RWPE1 (cell line): ENCODE results near the gene THTPA.

Source experiments
- CTCF ChIA-PET: fragments of 350-600 bp; sonication (Branson Sonifier 250); formaldehyde crosslinking; extraction: SDS; loops from one replicate; lab custom pipeline; 2021; lab: Yijun Ruan, JAX
- POLR2A ChIA-PET: fragments of 400-600 bp; formaldehyde crosslinking; extraction: SDS; loops from one replicate; lab custom pipeline; 2020; ENCODE audit warnings: antibody characterized with exemption; ENCODE audit not compliant: low non-redundant PET; lab: Yijun Ruan, JAX
- DNase-seq: peaks from one replicate; pipeline ENCODE4 v3.0.0; 2012; ENCODE audit warnings: low spot score
- H3K27ac ChIP-seq: fragments of 450-650 bp; 2 replicates; pipeline ENCODE4 v1.5.1; 2017
- CTCF ChIP-seq: fragments of 450-650 bp; conservative IDR thresholded peaks from 2 replicates; pipeline ENCODE4 v1.5.1; 2017; ENCODE audit warnings: low read depth, mild to moderate bottlenecking

THTPA gene

DNA sequence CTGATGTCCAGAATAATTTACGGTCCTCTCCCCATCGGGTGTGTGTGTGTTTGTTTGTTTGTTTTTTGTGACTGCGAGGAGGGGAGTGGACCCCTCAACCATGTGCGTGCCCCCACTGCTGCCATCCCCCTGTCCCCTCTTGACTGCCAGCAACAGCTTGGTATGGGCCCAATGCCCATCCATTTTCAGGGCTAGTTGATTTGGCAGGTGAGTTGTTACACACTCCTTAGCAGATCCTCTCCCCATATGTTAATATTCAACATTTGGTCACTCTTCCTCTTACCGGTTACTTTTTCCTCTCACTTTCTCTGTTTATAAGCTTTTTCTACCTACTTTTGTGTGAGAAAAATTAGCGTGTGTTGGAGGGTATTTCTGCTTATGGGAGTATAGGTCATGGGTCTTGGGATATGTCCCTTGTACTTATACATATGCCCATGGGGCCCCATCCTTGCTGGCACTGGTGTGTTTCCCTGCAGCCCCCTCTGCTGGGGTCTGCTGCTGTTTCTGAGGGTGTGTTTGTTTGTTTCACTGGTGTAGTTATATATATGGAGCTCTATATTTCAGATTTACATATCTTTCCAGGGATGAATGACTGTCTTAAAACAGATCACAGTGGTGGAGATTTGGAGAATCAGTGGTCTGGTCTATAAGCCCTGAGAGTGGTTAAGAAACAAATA lies 38.3 kb upstream of the THTPA start:
- POLR2A ChIA-PET = no interaction called here
- CTCF ChIA-PET = no interaction called here
- no peak for TF ChIP-seq CTCF
- DNase-seq = no peak
- H3K27ac ChIP-seq = no peak overlapping the region

DNA sequence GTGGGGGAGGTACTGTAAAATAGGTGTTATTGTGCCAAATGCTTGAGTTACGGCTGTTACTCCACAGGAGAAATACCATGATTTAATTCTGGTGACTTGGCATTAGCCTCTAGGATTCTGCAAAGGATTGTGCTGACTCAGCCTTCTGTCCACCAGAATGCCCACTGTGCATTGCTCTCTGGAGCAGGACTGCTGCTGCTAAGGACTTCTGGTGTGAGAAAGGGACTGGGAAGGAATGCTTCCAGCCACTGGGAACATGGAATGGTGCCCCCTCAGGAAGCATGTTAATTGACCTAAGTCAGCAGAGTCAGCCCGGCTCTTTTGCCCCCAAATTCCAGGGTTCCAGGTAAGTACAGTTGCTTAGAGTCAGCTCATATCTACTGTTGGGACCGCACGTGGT lies 37.4 kb upstream of the THTPA start:
- no peak for TF ChIP-seq CTCF
- POLR2A ChIA-PET = no interaction called here
- no peak overlapping the region for H3K27ac ChIP-seq
- CTCF ChIA-PET = no interaction called here
- no peak for DNase-seq

DNA sequence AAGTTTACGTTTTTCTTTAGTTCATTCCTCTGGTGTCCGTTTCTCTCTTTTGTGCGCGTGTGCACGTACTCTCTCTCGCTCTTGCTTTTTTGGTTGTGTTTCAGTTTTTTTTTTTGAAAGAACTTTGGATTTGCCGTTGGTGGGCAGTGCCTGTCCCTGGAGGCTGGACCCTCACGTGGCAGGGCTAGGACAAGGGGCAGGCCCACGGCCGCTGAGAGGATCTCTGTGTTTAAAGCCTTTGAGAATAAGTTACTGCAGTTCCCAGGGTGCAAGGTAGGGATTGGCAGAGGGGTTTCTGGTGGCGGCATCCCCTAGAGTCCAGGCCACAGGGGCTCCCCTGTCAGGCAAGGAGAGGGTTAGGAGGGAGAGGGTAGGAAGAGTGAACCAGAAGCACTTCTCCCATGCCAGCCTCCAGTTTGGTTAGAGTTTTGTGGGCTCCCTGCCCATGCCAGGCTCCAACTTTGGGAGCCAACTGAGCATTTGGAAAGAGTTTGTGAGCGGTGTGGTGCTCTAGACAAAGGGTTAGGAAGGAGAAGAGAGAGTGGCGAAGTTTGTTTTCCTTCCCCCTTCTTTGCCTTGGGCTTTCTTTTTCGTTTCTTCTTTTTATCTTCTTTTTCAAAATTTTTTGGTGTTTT lies 35.1 kb upstream of the THTPA start:
- ChIA-PET CTCF (interaction anchor here (0.6 kb wide), 1 partner anchor 18 kb away, joined by 4 read pairs; no protein-coding TSS in a partner anchor), POLR2A (no interaction called here)
- no peak for DNase-seq
- no peak overlapping the region for H3K27ac ChIP-seq
- no peak for TF ChIP-seq CTCF

GRCh38 chr14:23521785-23522640 lies 34.1 kb upstream of the THTPA start:
- DNase-seq = no peak
- POLR2A ChIA-PET = no interaction called here
- CTCF ChIA-PET = interaction anchor here (0.6 kb wide), 2 partner anchors 19 to 362 kb away, joined by 3 to 4 read pairs; no protein-coding TSS in a partner anchor
- H3K27ac ChIP-seq = no peak overlapping the region
- no peak for TF ChIP-seq CTCF

DNA sequence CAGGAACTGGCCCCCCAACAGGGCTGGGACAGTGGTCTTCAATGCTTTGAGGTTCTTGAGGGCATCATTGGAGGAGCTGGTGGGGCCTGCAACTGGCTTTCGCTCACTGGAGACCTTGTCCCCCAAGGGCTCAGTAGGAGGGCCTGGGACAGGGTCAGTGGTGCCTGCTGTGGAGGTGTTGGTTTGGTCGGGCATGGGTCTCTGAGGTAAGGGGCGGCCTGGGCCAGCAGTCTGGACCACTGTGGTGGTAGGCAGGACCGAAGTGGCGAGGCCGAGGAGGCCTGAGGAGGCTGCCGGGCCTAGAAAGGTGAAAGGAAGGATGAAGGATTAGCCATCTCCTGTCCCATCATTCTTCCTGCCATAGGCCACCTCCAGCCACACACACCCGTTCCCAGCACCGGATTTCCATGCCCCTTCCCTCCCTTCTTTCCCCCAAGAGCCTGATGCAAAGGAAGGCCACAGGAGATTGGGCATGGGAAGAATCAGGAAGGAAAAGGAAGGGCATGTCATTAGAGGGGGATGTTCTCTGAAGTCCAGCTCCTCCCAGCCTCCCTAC lies 33.4 kb upstream of the THTPA start:
- no peak for TF ChIP-seq CTCF
- no peak overlapping the region for H3K27ac ChIP-seq
- POLR2A ChIA-PET = no interaction called here
- no peak for DNase-seq
- CTCF ChIA-PET = no interaction called here
